KMS-11 (cell line): ENCODE results near the gene SCN5A.

ENCODE experiments used
- H2AFZ ChIP-seq: fragments of 200-600 bp; sonication (generic); 2 replicates; pipeline ENCODE4 v1.6.1; 2016; ENCODE audit warnings: antibody characterized with exemption, mixed run types, low read depth
- H3K27ac ChIP-seq: fragments of 200-600 bp; sonication (generic); 2 replicates; pipeline ENCODE4 v1.6.1; 2016; ENCODE audit warnings: mild to moderate bottlenecking, mixed run types
- H3K27me3 ChIP-seq: fragments of 200-600 bp; sonication (generic); 2 replicates; pipeline ENCODE4 v1.6.1; 2017; ENCODE audit warnings: mild to moderate bottlenecking, low read depth, mixed run types, moderate library complexity; ENCODE audit not compliant: insufficient read depth
- H3K36me3 ChIP-seq: fragments of 200-600 bp; sonication (generic); 2 replicates; pipeline ENCODE4 v1.6.1; 2017; ENCODE audit warnings: mild to moderate bottlenecking, mixed run types; ENCODE audit not compliant: insufficient read depth
- H3K4me1 ChIP-seq: fragments of 200-600 bp; sonication (generic); 2 replicates; pipeline ENCODE4 v1.6.1; 2016; ENCODE audit warnings: mild to moderate bottlenecking, low read depth, mixed run types; ENCODE audit not compliant: poor library complexity, severe bottlenecking
- H3K4me2 ChIP-seq: fragments of 200-600 bp; sonication (generic); 2 replicates; pipeline ENCODE4 v1.7.0; 2016; ENCODE audit warnings: mild to moderate bottlenecking, mixed run types
- H3K4me3 ChIP-seq: fragments of 200-600 bp; sonication (generic); IDR thresholded peaks from 2 replicates; pipeline ENCODE4 v1.6.1; 2017; ENCODE audit warnings: low read depth, low read length, mixed read lengths; ENCODE audit not compliant: insufficient read depth
- H3K79me2 ChIP-seq: fragments of 200-600 bp; sonication (generic); 2 replicates; pipeline ENCODE4 v1.6.1; 2016; ENCODE audit warnings: low read depth, mixed run types; ENCODE audit not compliant: insufficient read depth
- H3K9ac ChIP-seq: fragments of 200-600 bp; sonication (generic); 2 replicates; pipeline ENCODE4 v1.6.1; 2016; ENCODE audit warnings: mild to moderate bottlenecking, mixed run types
- H4K20me1 ChIP-seq: fragments of 200-600 bp; sonication (generic); 2 replicates; pipeline ENCODE4 v1.6.1; 2016; ENCODE audit warnings: mild to moderate bottlenecking, mixed run types; ENCODE audit not compliant: insufficient read depth
- TF ChIP-seq, protein P1 (sequence below): fragments of 200-600 bp; sonication (generic); conservative IDR thresholded peaks from 2 replicates; pipeline ENCODE4 v1.6.1; 2017; ENCODE audit warnings: low read depth, mild to moderate bottlenecking, antibody characterized with exemption, low read length, moderate library complexity, mixed read lengths

The SCN5A gene

DNA sequence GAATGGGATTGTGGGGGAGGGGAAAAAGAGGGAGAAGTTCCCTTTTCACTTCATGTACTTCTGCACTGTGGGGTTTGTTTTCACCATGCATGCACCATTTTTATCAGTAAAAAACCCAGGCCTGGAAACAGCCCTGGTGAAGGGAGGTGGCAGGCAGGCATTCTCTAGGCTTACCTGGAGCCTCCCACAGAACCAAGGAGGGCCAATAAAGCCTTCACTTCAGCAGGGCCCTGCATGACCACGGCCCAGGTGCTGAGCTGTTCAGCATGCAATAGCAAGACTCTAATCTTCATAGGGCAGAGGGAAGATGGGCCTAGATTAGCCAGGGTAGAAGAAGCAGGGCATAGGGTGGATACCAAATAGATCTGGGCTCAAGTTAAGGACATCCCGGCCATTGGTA, 49.6 kb downstream of the SCN5A start:
- Histone ChIP-seq H3K4me3 (no peak overlapping the region), H3K4me1 (no peaks in the 10 kb centered on the region), H3K79me2 (no peaks in the 10 kb centered on the region), H3K4me2 (no peak overlapping the region), H4K20me1 (no peaks in the 10 kb centered on the region), H3K27me3 (no peaks in the 10 kb centered on the region), H3K36me3 (no peaks in the 10 kb centered on the region), H2AFZ (no peak overlapping the region), H3K9ac (no peak overlapping the region), H3K27ac (no peak overlapping the region)
- TF ChIP-seq, protein P1, sequence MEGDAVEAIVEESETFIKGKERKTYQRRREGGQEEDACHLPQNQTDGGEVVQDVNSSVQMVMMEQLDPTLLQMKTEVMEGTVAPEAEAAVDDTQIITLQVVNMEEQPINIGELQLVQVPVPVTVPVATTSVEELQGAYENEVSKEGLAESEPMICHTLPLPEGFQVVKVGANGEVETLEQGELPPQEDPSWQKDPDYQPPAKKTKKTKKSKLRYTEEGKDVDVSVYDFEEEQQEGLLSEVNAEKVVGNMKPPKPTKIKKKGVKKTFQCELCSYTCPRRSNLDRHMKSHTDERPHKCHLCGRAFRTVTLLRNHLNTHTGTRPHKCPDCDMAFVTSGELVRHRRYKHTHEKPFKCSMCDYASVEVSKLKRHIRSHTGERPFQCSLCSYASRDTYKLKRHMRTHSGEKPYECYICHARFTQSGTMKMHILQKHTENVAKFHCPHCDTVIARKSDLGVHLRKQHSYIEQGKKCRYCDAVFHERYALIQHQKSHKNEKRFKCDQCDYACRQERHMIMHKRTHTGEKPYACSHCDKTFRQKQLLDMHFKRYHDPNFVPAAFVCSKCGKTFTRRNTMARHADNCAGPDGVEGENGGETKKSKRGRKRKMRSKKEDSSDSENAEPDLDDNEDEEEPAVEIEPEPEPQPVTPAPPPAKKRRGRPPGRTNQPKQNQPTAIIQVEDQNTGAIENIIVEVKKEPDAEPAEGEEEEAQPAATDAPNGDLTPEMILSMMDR, result no peak

DNA sequence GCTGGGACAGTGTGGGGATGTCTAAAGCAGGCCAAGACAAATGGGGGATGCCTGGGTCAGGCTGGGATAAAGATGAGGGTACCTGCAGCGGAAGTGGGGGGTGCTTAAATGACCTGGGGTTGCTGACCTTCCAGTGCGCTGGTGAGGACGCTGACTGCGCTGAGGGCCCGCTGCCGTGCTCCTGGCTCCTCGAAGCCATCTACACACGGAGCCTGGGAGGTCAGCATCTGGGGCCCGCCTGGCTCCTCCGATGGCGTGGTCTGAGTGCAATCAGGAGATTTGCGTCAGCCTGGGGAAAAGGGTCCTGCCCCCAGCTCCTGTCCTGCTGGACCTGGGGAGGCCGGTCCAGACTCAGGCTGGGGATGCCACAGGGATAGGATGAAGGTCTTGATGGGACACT, 50.7 kb downstream of the SCN5A start:
- Histone ChIP-seq H3K4me3 (no peak overlapping the region), H3K79me2 (no peaks in the 10 kb centered on the region), H3K36me3 (no peaks in the 10 kb centered on the region), H4K20me1 (no peaks in the 10 kb centered on the region), H2AFZ (no peak overlapping the region), H3K9ac (no peak overlapping the region), H3K4me1 (no peaks in the 10 kb centered on the region), H3K4me2 (no peak overlapping the region), H3K27me3 (no peaks in the 10 kb centered on the region), H3K27ac (no peak overlapping the region)
- TF ChIP-seq, protein P1, result no peak

DNA sequence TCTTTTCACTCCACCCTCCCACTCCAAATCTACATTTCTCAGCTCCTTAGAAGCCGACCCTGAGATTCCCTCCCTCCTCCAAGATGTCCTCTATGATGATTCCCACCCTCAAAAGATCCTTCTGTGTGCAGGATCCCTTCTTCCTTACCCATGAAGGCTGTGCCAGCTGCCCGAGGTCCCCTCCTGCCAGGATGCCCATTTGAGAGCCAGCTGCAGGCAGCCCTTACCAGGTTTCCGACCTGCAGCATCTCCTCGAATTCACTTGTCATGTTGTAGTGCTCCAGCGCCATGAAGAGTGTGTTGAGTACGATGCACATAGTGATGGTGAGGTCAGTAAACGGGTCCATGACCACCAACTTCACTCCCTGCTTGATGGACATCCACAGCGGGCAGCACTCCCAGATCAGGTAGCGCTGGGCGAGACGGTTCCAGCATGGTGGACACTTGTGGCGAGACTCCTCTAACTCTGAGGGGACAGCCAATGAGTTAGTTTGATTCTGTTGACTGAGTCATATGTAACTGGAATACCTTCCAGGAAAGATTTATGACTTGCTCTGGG, 51.9 kb downstream of the SCN5A start:
- H3K27ac ChIP-seq, result no peak overlapping the region
- H3K36me3 ChIP-seq, result no peaks in the 10 kb centered on the region
- no peaks in the 10 kb centered on the region for H3K79me2 ChIP-seq
- TF ChIP-seq, protein P1, result no peak
- no peak overlapping the region for H2AFZ ChIP-seq
- H3K4me1 ChIP-seq, result no peaks in the 10 kb centered on the region
- no peak overlapping the region for H3K4me2 ChIP-seq
- no peak overlapping the region for H3K9ac ChIP-seq
- no peaks in the 10 kb centered on the region for H4K20me1 ChIP-seq
- H3K27me3 ChIP-seq, result no peaks in the 10 kb centered on the region
- H3K4me3 ChIP-seq, result no peak overlapping the region

DNA sequence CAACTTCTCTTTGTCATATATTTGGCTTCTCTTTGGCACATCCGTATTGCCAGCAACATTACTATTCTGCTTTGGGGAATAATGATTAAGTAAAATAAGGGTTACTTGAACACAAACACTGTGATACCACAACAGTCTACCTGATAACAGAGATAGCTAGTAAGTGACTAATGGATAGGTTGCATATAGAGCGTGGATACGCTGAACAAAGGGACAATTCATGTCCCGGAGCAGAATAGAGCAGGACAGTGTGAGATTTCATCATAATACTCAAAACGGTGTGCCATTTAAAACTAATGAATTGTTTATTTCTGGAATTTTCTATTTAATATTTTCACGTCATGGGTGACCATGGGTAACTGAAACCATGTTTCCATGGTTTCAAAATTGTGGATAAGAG, 54.1 kb downstream of the SCN5A start:
- H3K4me3 ChIP-seq, result no peak overlapping the region
- H3K4me2 ChIP-seq, result no peak overlapping the region
- no peaks in the 10 kb centered on the region for H3K4me1 ChIP-seq
- H3K9ac ChIP-seq, result no peak overlapping the region
- H3K36me3 ChIP-seq, result no peaks in the 10 kb centered on the region
- H3K27me3 ChIP-seq, result no peaks in the 10 kb centered on the region
- H3K79me2 ChIP-seq, result no peaks in the 10 kb centered on the region
- no peak overlapping the region for H2AFZ ChIP-seq
- no peak overlapping the region for H3K27ac ChIP-seq
- TF ChIP-seq, protein P1, result no peak
- no peaks in the 10 kb centered on the region for H4K20me1 ChIP-seq
